SJSA1 (cell line): Measurements from ENCODE around the gene SLC28A1. TPM values are rescaled to one million over a fixed set of nuclear protein-coding genes. Genes with fewer than 3 reads are reported as not detected.

ENCODE experiments used
- DNase-seq, 2 experiments: peaks; one replicate each; pipeline ENCODE4 v3.0.0-alpha.2; 2015 to 2020; ENCODE audit warnings: low spot score in 2 of 2, low read depth in 1 of 2
- H3K27ac ChIP-seq: fragments of 250-450 bp; sonication (Bioruptor Pico); 2 replicates; pipeline ENCODE4 v1.5.1; 2020; ENCODE audit warnings: mild to moderate bottlenecking, moderate library complexity
- H3K27me3 ChIP-seq: fragments of 250-450 bp; sonication (Bioruptor Pico); replicated peaks from 2 replicates; pipeline ENCODE4 v1.5.1; 2020; ENCODE audit warnings: mild to moderate bottlenecking, moderate library complexity
- H3K36me3 ChIP-seq: fragments of 250-450 bp; sonication (Bioruptor Pico); 2 replicates; pipeline ENCODE4 v1.5.1; 2020; ENCODE audit warnings: mild to moderate bottlenecking
- H3K4me1 ChIP-seq: fragments of 250-450 bp; sonication (Bioruptor Pico); replicated peaks from 2 replicates; pipeline ENCODE4 v1.6.1; 2021; ENCODE audit warnings: mild to moderate bottlenecking
- H3K4me3 ChIP-seq: fragments of 250-450 bp; sonication (Bioruptor Pico); 2 replicates; pipeline ENCODE4 v1.5.1; 2020; ENCODE audit warnings: mild to moderate bottlenecking
- H3K9me3 ChIP-seq: fragments of 250-450 bp; sonication (Bioruptor Pico); replicated peaks from 2 replicates; pipeline ENCODE4 v1.5.1; 2020; ENCODE audit warnings: mild to moderate bottlenecking
- total RNA-seq: library from RNA; depleted of rRNA; stranded (reverse); fragments of >200 nt; shearing (Covaris generic); gene quantifications from 2 replicates; pipeline ENCODE4 v1.2.3, GENCODE V29; 2014

SLC28A1 gene
- total RNA-seq, 1 experiment from 2014 or later: not detected

DNA sequence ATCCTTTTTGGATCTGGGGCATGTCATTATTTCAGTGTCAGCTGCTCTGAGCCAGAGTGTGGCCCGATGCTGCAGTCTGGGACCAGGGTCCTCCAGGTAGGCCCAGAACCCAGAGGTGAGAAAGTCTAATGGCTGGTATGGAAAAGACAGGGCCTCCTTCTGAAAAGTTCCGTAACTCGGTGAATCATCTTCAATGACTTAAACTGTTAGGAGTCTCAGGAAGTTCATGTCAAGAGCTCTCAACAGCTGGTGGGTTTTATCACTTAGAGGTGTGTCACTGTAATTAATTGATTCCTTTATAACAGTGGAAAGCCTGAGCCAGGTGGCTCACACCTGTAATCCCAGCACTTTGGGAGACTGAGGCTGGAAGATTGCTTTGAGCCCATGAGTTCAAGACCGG lies 68.7 kb downstream of the SLC28A1 start:
- no peak for DNase-seq
- no peak overlapping the region for H3K27ac ChIP-seq
- no peaks in the 10 kb centered on the region for H3K9me3 ChIP-seq
- no peaks in the 10 kb centered on the region for H3K27me3 ChIP-seq
- H3K4me1 ChIP-seq: peaks cover 13% of the 10 kb centered on the region
- no peaks in the 10 kb centered on the region for H3K36me3 ChIP-seq
- H3K4me3 ChIP-seq: no peak overlapping the region

DNA sequence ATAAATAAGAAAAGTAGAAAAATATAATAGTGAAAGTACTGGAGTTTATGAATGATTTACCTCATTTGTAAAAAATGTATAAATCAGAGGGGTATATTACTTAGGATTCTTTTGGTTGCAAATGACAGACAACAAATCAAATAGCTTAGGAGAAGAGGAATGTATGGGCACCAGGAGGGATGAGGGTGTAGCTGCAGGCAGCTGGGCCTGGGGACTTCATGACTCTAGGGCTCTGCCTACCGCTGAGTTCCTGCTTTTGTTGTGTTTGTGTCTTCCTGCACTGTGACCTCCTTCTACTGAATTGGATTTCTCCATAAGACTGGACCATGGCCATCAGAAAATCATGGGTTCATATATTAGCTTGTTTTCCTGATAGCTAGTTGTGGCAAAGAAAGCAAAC lies 69.3 kb downstream of the SLC28A1 start:
- no peak for DNase-seq
- Histone ChIP-seq H3K27ac (no peak overlapping the region), H3K4me1 (peaks cover 7% of the 10 kb centered on the region), H3K27me3 (no peaks in the 10 kb centered on the region), H3K36me3 (no peaks in the 10 kb centered on the region), H3K4me3 (no peak overlapping the region), H3K9me3 (no peaks in the 10 kb centered on the region)

DNA sequence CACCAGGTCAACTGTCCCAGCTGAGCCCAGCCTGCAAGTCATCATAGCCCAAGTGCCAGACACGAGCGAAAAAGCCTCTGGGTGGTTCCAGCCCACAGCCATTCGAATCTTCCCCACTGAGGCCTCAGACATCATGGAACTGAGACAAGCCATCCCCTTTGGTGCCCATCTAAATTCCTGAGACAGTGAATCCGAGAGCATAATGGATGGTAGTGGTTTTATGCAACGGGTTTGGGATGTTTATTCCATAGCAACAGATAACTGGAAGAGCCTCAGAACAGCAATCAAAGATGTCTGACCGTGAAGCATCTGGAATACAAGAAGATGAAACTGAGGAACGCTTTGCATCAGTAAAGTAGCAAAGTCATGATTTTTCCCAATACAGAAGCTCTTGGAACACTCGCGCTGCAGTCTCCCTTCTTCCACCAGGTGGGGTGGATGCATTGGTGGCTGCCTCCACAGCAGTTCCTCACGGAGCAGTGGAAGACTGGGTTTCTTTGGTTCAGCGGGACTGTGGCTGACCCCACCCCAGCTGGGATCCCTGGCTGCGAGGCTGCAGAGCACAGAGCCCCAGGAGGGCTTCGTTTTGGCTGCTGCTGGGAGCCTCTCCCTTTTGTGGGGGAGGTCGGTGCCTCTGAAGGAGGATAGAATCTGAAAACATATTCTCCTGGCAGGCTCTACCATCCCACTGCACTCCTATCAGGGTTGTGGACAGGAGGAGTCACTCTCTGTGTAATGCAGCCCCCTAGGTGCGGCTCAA lies 70.8 kb downstream of the SLC28A1 start:
- DNase-seq: peak; percentile 48 to 72
- H3K36me3 ChIP-seq: no peaks in the 10 kb centered on the region
- H3K4me1 ChIP-seq: 0 out of 2 replicates have a peak, but pooled peaks cover 7% of the 10 kb centered on the region
- H3K27ac ChIP-seq: no peak overlapping the region
- H3K4me3 ChIP-seq: no peak overlapping the region
- H3K9me3 ChIP-seq: no peaks in the 10 kb centered on the region
- H3K27me3 ChIP-seq: no peaks in the 10 kb centered on the region

- no peak for DNase-seq
- H3K4me3 ChIP-seq: no peak overlapping the region
- peaks cover 13% of the 10 kb centered on the region; the same call in 1 of the 2 replicates for H3K4me1 ChIP-seq
- H3K27me3 ChIP-seq: no peaks in the 10 kb centered on the region
- H3K9me3 ChIP-seq: no peaks in the 10 kb centered on the region
- no peak overlapping the region for H3K27ac ChIP-seq
- no peaks in the 10 kb centered on the region for H3K36me3 ChIP-seq
Observed at GRCh38 chr15:84956199-84956598, 71.7 kb downstream of the SLC28A1 start.

- H3K27me3 ChIP-seq: no peaks in the 10 kb centered on the region
- H3K27ac ChIP-seq: no peak overlapping the region
- H3K36me3 ChIP-seq: no peaks in the 10 kb centered on the region
- no peak for DNase-seq
- no peak overlapping the region for H3K4me3 ChIP-seq
- H3K4me1 ChIP-seq: peaks cover 16% of the 10 kb centered on the region; the same call in 1 of the 2 replicates
- no peaks in the 10 kb centered on the region for H3K9me3 ChIP-seq
Observed at GRCh38 chr15:84960391-84961113, 76.1 kb downstream of the SLC28A1 start.

- Histone ChIP-seq H3K27ac (no peak overlapping the region), H3K9me3 (no peaks in the 10 kb centered on the region), H3K36me3 (no peaks in the 10 kb centered on the region), H3K27me3 (no peaks in the 10 kb centered on the region), H3K4me1 (peaks cover 15% of the 10 kb centered on the region; the same call in 1 of the 2 replicates), H3K4me3 (no peak overlapping the region)
- DNase-seq: no peak
Observed at GRCh38 chr15:84961114-84961452, 76.6 kb downstream of the SLC28A1 start.

GRCh38 chr15:84961707-84962106 lies 77.2 kb downstream of the SLC28A1 start:
- H3K36me3 ChIP-seq: no peaks in the 10 kb centered on the region
- H3K27ac ChIP-seq: no peak overlapping the region
- H3K27me3 ChIP-seq: no peaks in the 10 kb centered on the region
- H3K9me3 ChIP-seq: no peaks in the 10 kb centered on the region
- H3K4me3 ChIP-seq: no peak overlapping the region
- peaks cover 15% of the 10 kb centered on the region; the same call in 1 of the 2 replicates for H3K4me1 ChIP-seq
- no peak for DNase-seq

- peaks cover 15% of the 10 kb centered on the region; the same call in 1 of the 2 replicates for H3K4me1 ChIP-seq
- DNase-seq: no peak
- H3K27ac ChIP-seq: no peak overlapping the region
- H3K9me3 ChIP-seq: no peaks in the 10 kb centered on the region
- no peak overlapping the region for H3K4me3 ChIP-seq
- no peaks in the 10 kb centered on the region for H3K36me3 ChIP-seq
- H3K27me3 ChIP-seq: no peaks in the 10 kb centered on the region
Observed at GRCh38 chr15:84962955-84963354, 78.5 kb downstream of the SLC28A1 start.

DNA sequence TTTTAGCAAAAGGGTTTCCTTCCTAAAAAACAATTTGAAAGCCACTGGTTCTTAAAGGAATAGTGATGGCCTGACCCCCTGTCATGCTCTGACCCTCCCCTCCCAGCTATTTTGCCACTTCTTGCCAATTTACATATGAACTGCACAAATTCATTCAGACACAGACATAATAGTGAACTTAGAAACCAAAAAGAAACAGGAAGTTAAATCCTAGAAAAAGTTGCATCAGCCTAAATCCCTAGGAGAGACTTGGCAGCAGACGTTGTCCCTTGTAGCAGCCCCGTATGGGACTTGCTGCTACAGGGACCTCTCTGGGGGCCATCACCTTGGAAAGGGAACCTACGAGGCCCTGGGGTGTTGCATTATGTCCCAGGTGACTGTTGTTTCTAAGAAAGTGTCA lies 82.9 kb downstream of the SLC28A1 start:
- Histone ChIP-seq H3K27me3 (no peaks in the 10 kb centered on the region), H3K27ac (no peak overlapping the region), H3K4me3 (no peak overlapping the region), H3K4me1 (no peaks in the 10 kb centered on the region), H3K9me3 (no peaks in the 10 kb centered on the region), H3K36me3 (no peaks in the 10 kb centered on the region)
- DNase-seq: no peak

DNA sequence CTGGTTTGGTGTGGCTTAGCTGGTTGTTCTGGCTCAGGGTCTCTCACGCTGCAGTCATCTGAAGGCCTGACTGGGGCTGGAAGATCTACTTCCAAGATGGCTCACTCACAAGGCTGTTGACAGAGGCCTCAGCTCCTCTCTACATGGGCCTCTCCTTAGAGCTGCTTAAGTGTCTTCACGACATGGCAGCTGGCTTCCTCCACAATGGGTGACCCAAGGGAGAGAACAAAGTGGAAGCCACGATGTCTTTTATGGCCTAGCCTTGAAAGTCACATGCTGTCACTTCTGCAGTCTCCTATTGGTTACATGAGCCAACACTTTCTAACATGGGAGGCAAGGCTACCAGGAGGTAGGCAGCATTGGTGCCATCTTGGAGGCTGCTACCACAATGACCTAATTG lies 83.8 kb downstream of the SLC28A1 start:
- H3K27me3 ChIP-seq: no peaks in the 10 kb centered on the region
- H3K9me3 ChIP-seq: no peaks in the 10 kb centered on the region
- no peak overlapping the region for H3K4me3 ChIP-seq

GRCh38 chr15:84969257-84969656 lies 84.8 kb downstream of the SLC28A1 start:
- no peaks in the 10 kb centered on the region for H3K27me3 ChIP-seq

More for the DNA sequence above, 83.8 kb downstream of the SLC28A1 start:
- no peak overlapping the region for H3K27ac ChIP-seq
- DNase-seq: no peak
- no peaks in the 10 kb centered on the region for H3K4me1 ChIP-seq
- no peaks in the 10 kb centered on the region for H3K36me3 ChIP-seq

DNA sequence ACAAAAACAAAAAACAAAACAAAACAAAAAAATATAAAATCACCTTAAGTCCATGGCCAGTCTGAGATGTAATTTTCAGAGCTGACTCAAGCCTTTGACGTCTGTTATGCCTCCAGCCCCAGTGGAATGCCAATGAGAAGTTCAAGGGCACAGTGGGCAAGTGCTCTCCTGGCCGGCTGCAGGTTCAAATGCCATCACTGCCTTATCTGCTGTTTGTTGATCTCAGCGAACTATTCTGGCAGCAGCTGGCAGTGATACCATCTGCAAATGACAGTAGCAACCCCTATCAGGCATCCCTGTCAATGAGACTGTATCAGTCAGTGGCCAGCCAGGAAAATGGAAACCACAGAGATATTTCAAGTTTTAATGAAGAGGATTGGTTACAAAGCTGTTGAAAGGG lies 86.4 kb downstream of the SLC28A1 start:
- H3K27me3 ChIP-seq: no peaks in the 10 kb centered on the region
- no peaks in the 10 kb centered on the region for H3K36me3 ChIP-seq
- no peaks in the 10 kb centered on the region for H3K9me3 ChIP-seq
- H3K4me3 ChIP-seq: no peak overlapping the region
- no peak for DNase-seq
- H3K4me1 ChIP-seq: no peaks in the 10 kb centered on the region
- H3K27ac ChIP-seq: no peak overlapping the region

More at GRCh38 chr15:84969257-84969656, 84.8 kb downstream of the SLC28A1 start:
- H3K4me1 ChIP-seq: no peaks in the 10 kb centered on the region
- no peaks in the 10 kb centered on the region for H3K36me3 ChIP-seq
- H3K4me3 ChIP-seq: no peak overlapping the region
- H3K27ac ChIP-seq: no peak overlapping the region
- DNase-seq: no peak
- no peaks in the 10 kb centered on the region for H3K9me3 ChIP-seq

- Histone ChIP-seq H3K4me1 (no peaks in the 10 kb centered on the region), H3K27ac (no peak overlapping the region), H3K4me3 (no peak overlapping the region), H3K27me3 (no peaks in the 10 kb centered on the region), H3K9me3 (no peaks in the 10 kb centered on the region), H3K36me3 (no peaks in the 10 kb centered on the region)
- no peak for DNase-seq
Observed at GRCh38 chr15:84973492-84974460, 89.3 kb downstream of the SLC28A1 start.
